ENCODE results near the gene SLC16A8.

DNA sequence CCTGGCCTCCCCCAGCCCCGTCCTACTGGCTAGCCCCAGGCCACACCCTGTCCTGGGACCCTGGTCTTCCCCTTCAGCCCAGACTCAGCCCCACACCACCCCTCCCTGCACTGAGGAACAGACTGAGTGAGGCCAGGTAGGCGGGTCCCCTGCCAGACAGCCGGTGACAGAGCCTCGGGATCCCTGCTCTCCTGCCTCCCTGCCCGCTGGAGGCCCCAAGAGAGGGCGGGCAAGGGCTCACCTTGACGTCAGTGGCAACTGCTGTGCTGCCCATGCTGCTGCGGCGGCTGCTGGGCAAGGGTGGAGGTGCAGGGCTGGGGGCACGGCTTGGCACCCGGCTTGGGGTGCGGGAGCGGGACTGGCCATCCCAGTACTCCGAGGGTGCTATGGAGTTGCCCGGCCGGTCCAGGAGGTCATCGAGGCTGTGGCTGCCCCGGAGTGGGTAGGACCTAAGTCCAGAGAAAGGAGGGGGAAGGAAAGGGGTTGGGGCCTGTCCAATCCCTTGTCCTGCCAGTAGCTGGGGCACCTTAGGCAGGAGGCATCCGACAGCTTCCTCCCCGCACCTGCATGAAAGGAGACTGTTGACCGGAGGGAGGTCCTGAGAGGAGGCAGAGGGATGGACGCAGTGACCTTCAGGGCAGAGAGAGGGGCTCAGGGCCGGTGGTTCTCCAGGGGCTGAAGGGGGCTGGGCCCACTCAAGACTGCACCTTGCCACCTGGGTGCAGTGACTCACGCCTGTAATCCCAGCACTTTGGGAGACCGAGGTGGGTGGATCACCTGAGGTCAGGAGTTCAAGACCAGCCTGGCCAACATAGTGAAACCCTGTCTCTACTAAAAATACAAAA is 2.2 kb upstream of the SLC16A8 start:
- TF ChIP-seq, protein P1, sequence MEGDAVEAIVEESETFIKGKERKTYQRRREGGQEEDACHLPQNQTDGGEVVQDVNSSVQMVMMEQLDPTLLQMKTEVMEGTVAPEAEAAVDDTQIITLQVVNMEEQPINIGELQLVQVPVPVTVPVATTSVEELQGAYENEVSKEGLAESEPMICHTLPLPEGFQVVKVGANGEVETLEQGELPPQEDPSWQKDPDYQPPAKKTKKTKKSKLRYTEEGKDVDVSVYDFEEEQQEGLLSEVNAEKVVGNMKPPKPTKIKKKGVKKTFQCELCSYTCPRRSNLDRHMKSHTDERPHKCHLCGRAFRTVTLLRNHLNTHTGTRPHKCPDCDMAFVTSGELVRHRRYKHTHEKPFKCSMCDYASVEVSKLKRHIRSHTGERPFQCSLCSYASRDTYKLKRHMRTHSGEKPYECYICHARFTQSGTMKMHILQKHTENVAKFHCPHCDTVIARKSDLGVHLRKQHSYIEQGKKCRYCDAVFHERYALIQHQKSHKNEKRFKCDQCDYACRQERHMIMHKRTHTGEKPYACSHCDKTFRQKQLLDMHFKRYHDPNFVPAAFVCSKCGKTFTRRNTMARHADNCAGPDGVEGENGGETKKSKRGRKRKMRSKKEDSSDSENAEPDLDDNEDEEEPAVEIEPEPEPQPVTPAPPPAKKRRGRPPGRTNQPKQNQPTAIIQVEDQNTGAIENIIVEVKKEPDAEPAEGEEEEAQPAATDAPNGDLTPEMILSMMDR (IDR thresholded peaks at IDR 0.05; ENCODE audit: low read length), result no peak
- TF ChIP-seq EZH2phosphoT487 (IDR thresholded peaks at IDR 0.05; ENCODE audit: low read length) (no peak), EZH2 (optimal IDR thresholded peaks at IDR 0.05; ENCODE audit: low read depth, low read length) (no peak)
